ENCODE data around the gene FBXW11.

DNA sequence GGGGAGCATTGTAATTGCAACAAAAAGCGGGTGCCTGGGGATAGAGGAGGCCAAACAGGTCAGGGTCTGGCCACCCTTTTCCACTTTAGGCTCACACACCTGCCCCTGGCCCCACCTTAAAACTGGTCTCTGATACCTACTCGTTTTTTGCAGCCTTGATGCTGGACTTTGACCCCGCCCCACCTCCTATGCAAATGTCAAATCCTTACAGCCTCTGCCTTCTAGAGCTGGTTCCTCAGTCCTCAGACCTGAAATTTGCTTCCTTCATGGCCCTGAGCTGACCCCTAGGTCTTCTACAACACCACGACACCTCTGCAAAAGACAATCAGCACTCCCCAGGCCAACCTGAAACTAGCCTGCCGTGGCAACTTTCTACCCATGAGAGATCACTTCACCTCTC lies 183.2 kb downstream of the FBXW11 start:
- TF ChIP-seq, protein P1, sequence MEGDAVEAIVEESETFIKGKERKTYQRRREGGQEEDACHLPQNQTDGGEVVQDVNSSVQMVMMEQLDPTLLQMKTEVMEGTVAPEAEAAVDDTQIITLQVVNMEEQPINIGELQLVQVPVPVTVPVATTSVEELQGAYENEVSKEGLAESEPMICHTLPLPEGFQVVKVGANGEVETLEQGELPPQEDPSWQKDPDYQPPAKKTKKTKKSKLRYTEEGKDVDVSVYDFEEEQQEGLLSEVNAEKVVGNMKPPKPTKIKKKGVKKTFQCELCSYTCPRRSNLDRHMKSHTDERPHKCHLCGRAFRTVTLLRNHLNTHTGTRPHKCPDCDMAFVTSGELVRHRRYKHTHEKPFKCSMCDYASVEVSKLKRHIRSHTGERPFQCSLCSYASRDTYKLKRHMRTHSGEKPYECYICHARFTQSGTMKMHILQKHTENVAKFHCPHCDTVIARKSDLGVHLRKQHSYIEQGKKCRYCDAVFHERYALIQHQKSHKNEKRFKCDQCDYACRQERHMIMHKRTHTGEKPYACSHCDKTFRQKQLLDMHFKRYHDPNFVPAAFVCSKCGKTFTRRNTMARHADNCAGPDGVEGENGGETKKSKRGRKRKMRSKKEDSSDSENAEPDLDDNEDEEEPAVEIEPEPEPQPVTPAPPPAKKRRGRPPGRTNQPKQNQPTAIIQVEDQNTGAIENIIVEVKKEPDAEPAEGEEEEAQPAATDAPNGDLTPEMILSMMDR (IDR thresholded peaks at IDR 0.05) = no peak
- no peak for TF ChIP-seq POLR2A (IDR thresholded peaks at IDR 0.05)
